Measurements from ENCODE around the gene ERBB4. TPM values are rescaled to one million over a fixed set of nuclear protein-coding genes. Genes with fewer than 3 reads are reported as not detected.

The ERBB4 gene
- total RNA-seq (2014; rRNA removed; shearing (Covaris generic)), result not detected in 2 replicates

DNA sequence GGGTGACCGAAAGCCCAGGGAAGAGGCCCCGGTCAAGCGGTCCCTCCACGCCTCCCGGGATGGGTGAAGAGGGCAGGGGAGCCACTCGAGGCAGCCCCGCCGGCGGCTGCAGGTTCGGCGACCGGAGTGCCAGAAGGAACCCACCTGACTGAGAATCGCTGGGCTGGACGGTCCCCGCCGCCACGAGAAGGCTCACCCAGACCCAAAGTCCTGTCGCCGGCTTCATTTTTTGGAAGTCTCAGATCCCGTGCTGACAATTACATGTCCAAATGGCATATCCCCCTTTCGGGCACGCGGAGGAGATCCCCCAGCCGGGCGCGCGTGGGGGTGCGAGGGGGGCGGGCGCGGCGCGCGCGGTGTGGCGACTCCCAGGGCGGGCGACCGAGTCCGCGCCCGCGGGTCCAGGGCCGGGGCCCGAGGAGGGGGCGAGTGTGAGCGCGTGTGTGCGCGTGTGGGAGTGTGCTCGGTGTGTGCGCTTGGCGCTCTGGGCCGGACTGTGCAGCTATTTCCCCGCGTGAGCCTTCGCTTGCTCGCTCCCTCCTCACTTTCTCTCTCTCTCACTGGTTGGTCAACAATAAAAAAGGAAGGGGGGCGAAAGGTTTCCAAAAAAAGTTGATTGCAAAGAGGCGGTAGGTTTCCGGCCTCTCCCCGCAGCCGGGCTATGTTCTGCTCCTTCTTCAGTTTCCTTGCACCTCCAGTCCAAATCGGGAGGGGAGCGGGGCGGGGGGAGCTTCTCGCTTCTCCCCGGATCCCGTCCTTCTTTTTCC is at the start of gene ERBB4:
ERBB4 (minus strand) TSS at position 498 of the 767 bp plus-strand sequence; CDS start at position 226, 272 bp downstream.
- no peak for DNase-seq (ENCODE audit: low spot score)

DNA sequence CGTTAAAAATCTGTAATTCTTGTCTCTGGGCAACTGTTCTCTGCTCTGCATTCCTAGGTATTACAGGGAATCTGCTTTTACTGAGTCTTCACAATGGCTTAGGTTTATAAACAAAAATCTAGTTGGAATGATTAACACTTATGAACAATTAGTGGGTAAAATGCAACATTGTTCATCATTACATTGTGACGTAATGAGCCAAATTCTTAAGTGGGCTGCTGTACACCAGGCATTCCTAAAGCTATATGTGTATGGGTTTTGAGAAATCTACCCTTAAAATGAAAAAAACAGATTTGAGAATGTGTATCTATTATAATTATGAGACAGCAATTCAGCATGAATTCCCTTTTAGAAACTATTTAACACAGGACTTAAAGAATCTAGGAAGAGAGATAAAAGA is 41.5 kb upstream of the ERBB4 start:
- no peak for DNase-seq (ENCODE audit: low spot score)

DNA sequence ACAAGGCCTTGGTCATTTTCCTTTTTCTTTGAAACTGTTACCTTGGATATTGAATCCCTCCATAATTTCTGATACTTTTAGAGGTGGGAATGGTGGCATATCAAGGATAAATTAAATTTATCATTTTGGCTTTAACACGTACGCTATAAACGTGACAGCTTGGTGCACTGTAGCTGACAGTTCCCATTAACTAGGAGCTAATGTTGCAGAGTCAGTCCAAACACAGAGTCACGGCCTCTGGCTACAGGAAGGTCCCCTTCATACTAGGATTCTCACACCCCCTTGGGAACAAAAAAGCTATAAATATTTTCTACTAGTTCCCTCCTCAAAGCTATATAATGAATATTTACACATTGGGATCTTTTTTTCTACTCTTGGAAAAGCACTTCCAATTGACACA is 17.7 kb upstream of the ERBB4 start:
- DNase-seq (ENCODE audit: low spot score), result no peak

DNA sequence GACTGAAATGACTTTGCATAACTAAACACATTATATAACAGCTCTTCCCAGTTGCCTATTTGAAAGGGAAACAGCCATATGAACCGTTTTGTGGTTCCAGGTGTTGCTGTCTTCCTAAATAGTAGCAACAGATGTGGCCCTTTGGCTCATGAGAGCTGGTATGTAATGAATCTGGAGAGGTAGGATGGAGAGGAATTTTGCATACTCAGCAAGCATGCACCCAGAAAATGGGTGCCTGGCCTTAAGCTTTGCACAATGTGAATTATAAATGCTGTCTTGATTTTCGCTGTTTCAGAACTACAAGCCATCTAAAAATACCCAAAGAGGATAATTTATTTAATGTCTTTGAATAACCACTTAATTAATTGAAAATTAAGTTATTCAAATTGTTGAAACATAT is 15.6 kb upstream of the ERBB4 start:
- no peak for DNase-seq (ENCODE audit: low spot score)

DNA sequence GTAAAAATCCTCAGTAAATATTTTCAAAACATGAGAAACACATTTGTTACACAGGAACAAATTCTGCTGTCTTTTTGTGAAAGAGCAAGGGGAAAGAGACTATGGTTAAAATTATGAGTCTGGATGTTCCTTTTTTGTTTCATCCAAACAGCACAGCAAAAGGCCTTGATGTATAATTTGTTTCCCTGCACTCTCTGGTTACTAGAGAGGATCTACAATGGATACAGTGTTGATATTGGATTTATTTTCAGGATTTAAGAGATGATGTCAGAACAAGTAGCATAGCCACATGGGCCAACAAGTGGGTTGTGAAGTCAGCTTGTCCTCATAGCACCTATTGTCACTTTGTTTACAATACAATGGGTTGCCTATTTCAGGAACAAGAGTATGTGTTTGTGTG is 11.3 kb upstream of the ERBB4 start:
- no peak for DNase-seq (ENCODE audit: low spot score)

DNA sequence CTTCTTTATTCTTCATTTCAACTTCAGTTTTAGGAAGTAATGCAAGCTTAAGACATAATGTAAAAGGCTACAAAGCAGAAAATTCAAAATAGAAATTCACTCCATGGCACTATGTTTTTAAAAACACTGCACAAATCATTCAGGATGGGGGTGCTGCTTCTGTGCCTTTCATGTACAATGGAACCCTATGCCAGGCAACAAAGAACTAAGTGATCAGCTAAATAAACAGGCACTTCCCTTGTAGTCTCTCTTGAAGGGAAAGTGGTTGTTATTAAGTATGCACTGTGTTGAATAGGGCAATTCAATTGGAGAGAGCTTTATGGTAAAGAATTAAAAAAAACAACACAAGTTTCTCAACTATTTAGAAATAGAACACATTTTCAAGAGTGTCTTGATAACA is 10.9 kb upstream of the ERBB4 start:
- DNase-seq (ENCODE audit: low spot score), result no peak

DNA sequence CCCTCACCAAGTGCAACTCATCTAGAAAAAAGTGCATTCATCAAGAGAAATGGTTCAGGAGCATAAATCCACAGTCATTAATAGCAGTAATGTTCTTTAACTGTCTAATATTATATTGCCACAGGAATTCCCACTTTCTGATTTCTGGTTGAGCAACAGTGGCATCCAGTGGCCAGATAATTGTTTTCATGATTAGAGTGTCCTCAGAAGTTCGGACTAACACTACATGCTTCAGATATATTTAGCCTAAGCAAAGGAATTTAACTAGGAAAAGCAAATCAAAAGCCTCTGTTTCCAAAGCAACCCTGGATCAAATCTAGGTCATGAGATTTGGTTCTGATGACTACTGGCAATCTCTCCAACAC is 9.8 kb upstream of the ERBB4 start:
- DNase-seq (ENCODE audit: low spot score), result peak; percentile 54

DNA sequence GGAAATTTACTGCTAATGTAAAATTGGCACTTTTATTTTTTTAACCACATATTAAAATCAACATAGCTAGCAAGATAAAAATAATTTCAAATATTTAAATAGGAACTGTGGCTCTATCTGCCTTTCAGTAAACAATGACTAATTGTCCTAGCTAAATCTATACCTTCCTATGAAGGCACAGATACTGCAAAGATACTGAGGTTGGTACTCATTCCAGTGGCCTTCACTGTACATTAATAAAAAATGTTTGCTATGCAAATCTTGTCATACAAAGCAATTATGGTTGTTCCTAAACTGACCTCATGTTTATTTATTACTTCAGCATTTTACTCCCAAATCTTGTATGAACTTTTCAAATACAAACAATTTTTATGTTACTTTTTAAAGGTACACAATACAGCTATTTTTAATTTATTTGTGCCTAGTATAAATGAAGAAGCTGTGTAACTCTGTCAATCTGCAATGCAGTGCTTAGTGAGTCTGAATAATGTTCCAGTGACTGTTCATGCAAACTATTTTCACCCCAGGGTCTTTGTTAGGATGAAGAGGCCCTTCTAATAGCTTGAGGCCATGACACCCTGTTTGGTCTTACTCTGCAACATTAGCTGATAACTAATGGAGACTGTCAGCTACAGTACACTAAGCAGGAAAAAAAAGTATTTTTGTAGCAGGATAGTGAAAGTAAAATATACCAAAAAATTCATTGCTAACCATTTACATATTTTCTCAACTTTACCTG is 9.3 kb upstream of the ERBB4 start:
- no peak for DNase-seq (ENCODE audit: low spot score)

DNA sequence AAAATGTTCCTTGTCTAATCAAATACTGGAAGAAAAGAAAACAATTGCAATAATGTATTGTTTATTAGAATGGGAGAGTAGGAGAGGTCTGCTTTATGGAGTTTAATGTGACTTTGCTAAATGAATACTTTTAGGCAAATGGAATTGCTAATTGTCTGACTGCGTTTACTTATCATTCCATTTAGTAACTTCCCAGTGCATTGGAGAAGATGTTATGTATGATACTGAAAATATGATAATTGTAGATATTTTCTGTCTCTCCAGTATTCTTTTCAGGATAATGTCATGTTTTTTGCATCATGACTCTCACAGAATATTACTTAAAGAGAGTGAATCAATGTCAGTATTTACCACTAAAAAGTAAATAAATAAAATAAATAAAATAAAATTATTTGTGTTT is 8.1 kb upstream of the ERBB4 start:
- no peak for DNase-seq (ENCODE audit: low spot score)

DNA sequence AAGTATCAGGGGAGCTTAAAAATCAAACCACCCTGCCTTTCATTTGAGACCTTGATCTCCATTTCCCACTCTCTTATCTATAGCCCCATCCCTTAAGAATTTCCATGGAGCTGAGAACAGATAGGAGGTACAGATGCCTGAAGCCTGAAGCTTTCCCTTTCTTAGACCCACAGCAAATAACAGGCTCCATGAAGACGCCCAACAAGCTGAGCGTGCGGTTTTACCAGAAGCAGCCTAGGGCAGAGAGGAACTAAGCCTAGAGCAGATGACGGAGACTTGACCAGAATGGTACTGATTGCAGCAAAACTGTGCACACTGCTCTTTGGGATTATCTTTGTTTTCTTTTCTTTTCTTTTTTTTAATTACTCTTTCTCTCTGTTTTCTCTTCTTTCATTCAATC is 1.7 kb upstream of the ERBB4 start:
- DNase-seq (ENCODE audit: low spot score), result no peak

DNA sequence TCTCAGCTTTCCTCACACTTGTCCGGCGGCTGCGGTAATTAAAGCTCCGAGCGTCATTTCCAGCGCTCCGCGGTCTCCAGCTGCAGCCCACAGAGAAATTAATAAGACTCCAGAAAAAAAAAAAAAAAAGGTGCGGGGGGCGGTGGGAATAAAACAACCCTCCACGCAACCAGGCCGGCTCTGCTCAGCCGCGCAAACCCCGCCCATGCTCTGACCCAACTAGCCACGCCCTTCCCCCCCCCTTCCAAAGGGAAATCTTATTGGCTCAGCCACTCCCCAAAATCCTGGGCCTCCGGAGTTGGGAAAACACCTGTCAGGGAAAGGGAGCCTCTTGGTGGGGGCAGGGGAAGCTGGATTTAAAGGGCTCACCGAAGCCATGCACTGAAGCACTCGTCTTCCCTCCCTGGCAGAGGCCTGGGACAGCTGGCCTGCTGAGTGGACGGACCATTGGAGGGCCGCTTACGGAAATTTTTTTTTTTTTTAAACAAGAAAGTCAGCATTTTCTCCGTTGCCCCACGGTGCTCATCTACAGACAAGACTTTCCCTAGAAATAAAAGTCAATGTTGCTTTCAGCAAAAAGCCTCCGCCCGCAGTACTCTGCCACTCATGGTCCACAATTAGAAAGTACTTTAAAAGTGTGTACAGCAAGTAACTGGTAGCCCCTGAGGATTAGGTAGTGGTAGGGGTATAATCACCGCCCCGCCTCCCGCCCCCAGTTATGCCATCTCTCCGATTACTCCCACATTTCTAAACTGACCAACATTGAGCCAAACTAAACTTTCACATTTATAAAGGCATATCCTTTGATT is 674 bp upstream of the ERBB4 start:
- DNase-seq (ENCODE audit: low spot score), result no peak

DNA sequence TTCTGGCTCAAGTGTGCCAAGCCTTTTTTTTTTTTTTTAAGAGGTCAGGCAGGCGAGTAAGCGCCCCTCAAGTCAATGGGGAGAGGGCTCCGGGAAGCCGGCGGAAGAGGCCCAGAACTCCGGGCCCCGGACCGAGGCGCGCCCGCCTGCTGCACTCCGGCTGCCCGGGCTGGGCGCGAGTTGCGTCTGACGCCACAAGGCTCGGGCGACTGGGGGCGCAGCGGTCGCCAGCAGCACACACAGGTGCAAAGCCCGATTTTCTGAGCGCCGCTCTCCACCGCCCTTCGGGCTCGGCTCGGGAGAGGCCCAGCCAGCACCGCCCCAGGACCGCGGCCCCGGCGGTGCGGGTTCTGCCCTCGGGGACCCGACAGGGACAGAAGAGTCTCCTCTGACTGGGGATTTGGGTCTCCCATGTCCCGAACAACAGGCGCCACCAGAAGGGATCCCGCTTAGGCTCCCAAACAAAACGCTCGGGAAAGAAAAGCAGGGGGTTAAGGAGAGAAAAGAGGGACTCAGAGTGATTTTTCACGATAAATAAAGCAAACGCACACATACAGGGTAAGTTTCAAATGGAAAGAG is 787 bp downstream of the ERBB4 start:
- DNase-seq (ENCODE audit: low spot score), result no peak

DNA sequence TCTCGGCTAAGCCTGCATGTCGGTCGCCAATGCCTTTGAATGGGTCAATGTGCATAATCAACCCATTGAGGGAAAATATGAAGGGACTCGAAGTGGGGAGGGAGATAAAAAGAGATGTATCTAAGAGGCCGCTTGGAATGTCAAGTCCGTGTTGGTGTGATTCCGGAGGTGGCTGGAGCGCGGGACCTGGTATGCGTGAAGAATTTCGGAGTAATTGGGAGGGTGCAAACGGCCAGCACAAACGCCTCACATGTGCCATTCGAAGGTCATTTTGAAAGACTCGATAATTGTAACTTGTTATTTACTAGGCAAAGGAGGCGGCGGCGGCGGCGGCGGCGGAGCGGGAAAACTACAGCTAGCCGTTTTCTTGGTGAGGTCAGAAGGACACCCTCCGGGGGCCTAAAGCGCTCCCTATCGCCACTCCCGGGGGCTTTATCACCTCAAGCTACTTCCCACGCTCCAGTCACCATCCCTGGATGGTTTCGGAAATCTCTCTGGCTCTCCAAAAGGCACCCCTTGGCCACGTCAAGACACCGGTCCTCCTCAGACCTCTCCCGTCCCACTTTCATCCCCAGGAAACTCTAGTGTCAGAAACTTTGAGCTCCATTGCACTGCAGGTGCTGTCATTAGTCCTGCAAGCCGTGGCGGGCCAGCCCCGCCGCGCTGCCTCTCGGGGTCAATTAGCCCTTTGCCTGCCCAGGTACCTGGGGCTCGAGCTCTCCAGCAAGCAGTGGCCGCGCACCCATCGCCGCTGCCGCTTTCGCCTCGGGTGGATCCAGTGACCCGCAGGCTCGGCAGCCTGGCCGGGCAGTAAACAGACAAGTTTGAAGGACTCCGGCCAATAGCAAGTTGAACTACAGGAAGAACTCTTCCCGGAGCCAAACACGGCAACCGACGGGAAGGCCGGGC is 1.5 kb downstream of the ERBB4 start:
- no peak for DNase-seq (ENCODE audit: low spot score)

DNA sequence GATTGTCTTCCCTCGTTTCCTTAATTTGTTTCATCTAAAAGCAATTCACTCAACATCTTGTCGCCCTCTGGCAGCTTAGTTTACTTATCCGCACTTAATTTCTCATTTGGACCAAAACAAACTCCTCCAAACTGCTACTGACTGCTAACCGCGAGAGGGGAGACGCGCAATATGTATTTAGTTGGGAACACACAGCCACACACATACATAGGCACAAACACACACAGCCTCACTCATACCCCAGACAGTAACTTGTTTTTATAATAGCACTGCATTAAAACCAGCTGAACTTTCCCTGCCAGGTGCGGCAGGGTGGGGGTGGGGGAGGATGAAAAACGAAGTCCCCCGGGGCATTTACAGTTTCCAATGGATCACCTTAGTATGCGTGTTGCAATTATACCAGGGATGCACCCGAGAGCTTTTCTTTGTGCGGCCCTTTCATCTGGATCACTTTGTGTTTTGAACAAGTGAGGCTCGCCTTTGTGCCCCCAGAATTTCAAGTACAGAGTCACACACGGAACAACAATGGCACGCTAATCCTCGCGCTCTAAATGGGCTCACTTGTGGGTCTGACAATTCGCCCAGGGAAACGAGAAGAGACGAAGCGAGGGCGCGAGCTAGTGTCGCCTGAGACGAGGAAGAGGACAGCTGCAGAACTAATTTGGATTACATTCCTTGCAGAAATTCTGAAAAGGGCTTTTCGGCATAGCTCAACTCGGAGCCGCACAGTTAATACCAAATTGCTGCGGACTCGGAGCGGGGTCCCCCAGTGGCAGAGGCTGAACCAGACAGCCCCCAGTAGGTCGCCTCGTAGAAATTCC is 2.4 kb downstream of the ERBB4 start:
- DNase-seq (ENCODE audit: low spot score), result no peak

DNA sequence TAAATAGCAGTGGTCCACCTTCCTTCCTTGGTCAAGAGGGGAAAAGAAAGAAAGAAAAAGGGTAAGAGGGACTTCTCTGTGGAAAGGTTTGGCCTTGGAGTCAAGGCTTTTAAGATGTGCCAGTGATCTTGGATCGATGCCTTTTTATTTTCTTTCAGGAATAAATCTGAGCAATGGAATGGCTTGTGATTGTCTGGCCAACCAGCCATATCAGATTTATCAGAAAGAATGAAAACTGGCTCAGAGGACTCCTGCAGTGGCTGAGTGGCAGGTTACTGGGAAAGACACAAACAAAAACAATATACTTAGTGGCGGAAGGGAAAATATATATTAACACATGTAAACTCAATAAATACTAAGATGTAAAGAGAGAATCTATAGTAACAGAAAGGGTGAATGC is 4.3 kb downstream of the ERBB4 start:
- no peak for DNase-seq (ENCODE audit: low spot score)

DNA sequence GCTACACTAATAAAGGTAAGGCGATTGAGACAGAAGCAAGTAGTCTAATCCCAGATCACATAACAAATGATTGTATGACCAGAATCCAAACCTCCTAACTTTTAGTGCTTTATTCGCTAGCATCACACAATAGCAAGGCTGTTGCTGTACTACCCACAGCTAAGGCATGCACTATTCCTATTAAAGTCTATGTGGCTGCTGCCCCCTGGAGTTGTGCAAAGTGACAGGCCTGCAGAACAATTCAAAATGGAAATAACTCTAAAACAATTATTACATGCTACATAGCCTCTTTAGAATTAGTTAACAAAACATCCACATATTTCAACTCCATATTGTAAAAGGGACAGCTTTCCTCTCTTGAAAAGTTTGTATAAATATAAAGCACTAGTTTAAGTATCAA is 6.0 kb downstream of the ERBB4 start:
- DNase-seq (ENCODE audit: low spot score), result no peak

DNA sequence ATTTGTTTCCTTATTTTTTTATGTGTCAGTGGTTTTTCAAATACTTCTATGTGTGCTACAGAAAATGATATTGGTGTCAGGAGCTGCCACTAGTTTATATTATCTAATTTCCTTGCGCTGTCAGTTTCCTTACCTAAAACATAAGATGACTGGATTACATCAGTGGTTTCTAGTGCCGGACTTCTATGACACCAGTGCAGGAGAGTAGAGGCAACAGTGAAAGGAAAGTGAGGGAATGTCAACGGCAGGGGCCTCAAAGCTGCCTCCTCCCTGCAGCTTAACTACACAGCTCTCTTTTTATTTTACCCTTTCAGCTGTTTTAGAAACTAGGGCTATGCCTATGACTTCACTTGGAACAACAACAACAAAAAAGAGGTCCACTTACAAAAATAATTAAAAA is 6.5 kb downstream of the ERBB4 start:
- no peak for DNase-seq (ENCODE audit: low spot score)

DNA sequence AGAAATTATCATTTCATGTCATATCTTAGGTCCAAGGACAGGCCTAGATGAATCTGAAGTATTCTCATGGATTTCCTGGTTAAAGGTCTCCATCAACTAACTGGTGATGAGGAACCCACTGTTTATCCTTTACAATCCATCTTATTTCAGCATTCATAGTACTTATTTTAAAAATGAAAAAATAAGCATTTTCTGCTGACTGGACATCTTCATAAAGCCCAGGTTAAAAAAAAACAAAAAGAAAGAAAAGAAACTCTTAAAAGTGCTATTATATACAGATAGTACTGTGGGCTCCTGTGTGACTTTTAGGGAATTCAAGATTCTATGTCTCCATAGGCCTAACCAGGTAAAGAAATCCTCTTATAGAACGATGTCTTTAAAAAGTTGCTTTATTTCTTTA is 7.1 kb downstream of the ERBB4 start:
- no peak for DNase-seq (ENCODE audit: low spot score)

DNA sequence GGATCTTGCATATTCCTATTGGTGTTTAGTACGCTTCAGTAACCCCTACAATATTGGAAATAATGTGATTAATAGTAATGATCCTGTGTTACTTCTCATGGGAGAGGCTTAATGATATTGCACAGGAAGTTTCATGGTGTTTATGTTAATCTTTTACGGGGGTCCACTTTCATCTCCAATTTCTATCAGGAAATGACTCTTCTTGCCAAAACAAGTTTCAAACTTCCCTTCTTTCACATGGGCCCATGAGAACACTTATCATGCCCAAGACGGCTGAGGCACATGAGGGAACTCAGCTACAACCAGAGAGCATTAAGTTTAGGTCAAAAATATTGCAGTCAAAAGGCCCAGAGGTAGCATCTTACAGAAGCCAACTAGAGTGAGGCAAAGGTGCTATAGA is 7.6 kb downstream of the ERBB4 start:
- no peak for DNase-seq (ENCODE audit: low spot score)

DNA sequence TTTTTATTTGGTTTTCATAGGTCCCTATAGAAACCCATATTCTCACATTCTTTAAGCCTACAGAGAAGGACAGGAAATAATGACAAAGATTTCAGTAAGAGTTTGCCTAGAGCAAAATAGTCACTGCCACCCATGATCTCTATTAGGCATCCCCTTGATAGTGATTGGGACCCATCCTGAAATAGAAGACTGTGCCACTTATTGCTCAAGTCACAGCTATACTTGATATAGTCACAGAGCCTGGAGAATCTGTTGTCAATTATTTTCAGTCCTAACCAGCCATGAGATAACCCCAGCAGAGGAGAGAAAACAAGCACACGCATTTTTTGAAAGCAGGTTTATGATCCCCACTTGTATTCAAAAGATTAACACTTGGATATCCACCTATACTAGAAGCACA is 8.2 kb downstream of the ERBB4 start:
- DNase-seq (ENCODE audit: low spot score), result no peak
